WTC11 (cell line): ENCODE data around the gene TPM2. TPM values are rescaled to one million over a fixed set of nuclear protein-coding genes. Genes with fewer than 3 reads are reported as not detected.
A peak's percentile ranks its signal among the peaks of the same experiment; 100 is the strongest.

Experiments used
- CBFB ChIP-seq: sonication (generic); formaldehyde crosslinking; IDR thresholded peaks from 2 replicates; pipeline ENCODE4 v1.8.1; 2022; ENCODE audit warnings: mild to moderate bottlenecking, low read depth, missing genetic modification reagents
- ELF4 ChIP-seq: sonication (generic); formaldehyde crosslinking; IDR thresholded peaks from 2 replicates; pipeline ENCODE4 v1.8.1; 2022; ENCODE audit warnings: low read depth, mild to moderate bottlenecking, moderate library complexity, missing genetic modification reagents
- GTF2I ChIP-seq: fragments of 250-450 bp; sonication (Bioruptor Pico); conservative IDR thresholded peaks from 2 replicates; pipeline ENCODE4 v1.4.0; 2021; ENCODE audit warnings: mild to moderate bottlenecking
- JAZF1 ChIP-seq: fragments of 250-450 bp; sonication (Bioruptor Pico); IDR thresholded peaks from 2 replicates; pipeline ENCODE4 v1.9.0; 2021; ENCODE audit warnings: moderate library complexity, mild to moderate bottlenecking, inconsistent platforms
- SP1 ChIP-seq: sonication (generic); formaldehyde crosslinking; conservative IDR thresholded peaks from 2 replicates; pipeline ENCODE4 v1.8.1; 2022; ENCODE audit warnings: missing genetic modification reagents
- TEAD1 ChIP-seq: sonication (generic); formaldehyde crosslinking; IDR thresholded peaks from 2 replicates; pipeline ENCODE4 v1.8.0; 2022; ENCODE audit warnings: mild to moderate bottlenecking, missing genetic modification reagents
- ZNF232 ChIP-seq: sonication (generic); formaldehyde crosslinking; IDR thresholded peaks from 2 replicates; pipeline ENCODE4 v1.8.0; 2022; ENCODE audit warnings: mild to moderate bottlenecking, missing genetic modification reagents
- ZNF263 ChIP-seq: sonication (generic); formaldehyde crosslinking; IDR thresholded peaks from 2 replicates; pipeline ENCODE4 v1.8.1; 2022; ENCODE audit warnings: low read depth, mild to moderate bottlenecking, moderate library complexity, missing genetic modification reagents
- ZNF416 ChIP-seq: fragments of 250-450 bp; sonication (Bioruptor Pico); IDR thresholded peaks from 2 replicates; pipeline ENCODE4 v1.9.0; 2021; ENCODE audit warnings: mild to moderate bottlenecking, inconsistent platforms
- ZNF671 ChIP-seq: fragments of 250-450 bp; sonication (Bioruptor Pico); IDR thresholded peaks from 2 replicates; pipeline ENCODE4 v1.8.0; 2021; ENCODE audit warnings: mild to moderate bottlenecking
- total RNA-seq: library from RNA; stranded (reverse); gene quantifications from 3 replicates; pipeline ENCODE4 v1.2.3, GENCODE V29; 2021
- TF ChIP-seq, protein P1 (sequence below): sonication (generic); formaldehyde crosslinking; IDR thresholded peaks from 2 replicates; pipeline ENCODE4 v1.8.0; 2022; ENCODE audit warnings: mild to moderate bottlenecking, missing genetic modification reagents
- TF ChIP-seq, protein P2 (sequence below): fragments of 250-450 bp; sonication (Bioruptor Pico); IDR thresholded peaks from 2 replicates; pipeline ENCODE4 v1.9.0; 2021; ENCODE audit warnings: moderate library complexity, mild to moderate bottlenecking, inconsistent platforms, borderline replicate concordance
- TF ChIP-seq, protein P3 (sequence below): sonication (generic); formaldehyde crosslinking; IDR thresholded peaks from 2 replicates; pipeline ENCODE4 v1.8.1; 2022; ENCODE audit warnings: low read depth, missing genetic modification reagents, borderline replicate concordance
- TF ChIP-seq, protein P4 (sequence below): sonication (generic); formaldehyde crosslinking; IDR thresholded peaks from 2 replicates; pipeline ENCODE4 v1.8.1; 2023; ENCODE audit warnings: mild to moderate bottlenecking, moderate library complexity, missing genetic modification reagents
- TF ChIP-seq, protein P5 (sequence below): sonication (generic); formaldehyde crosslinking; IDR thresholded peaks from 2 replicates; pipeline ENCODE4 v1.8.1; 2023; ENCODE audit warnings: mild to moderate bottlenecking, missing genetic modification reagents, borderline replicate concordance
- TF ChIP-seq, protein P6 (sequence below): fragments of 250-450 bp; sonication (Bioruptor Pico); IDR thresholded peaks from 2 replicates; pipeline ENCODE4 v1.9.0; 2021; ENCODE audit warnings: mild to moderate bottlenecking, borderline replicate concordance
- TF ChIP-seq, protein P7 (sequence below): sonication (generic); formaldehyde crosslinking; IDR thresholded peaks from 2 replicates; pipeline ENCODE4 v1.8.1; 2023; ENCODE audit warnings: mild to moderate bottlenecking, missing genetic modification reagents, moderate library complexity
- TF ChIP-seq, protein P8 (sequence below): sonication (generic); formaldehyde crosslinking; IDR thresholded peaks from 2 replicates; pipeline ENCODE4 v1.8.1; 2022; ENCODE audit warnings: missing genetic modification reagents, borderline replicate concordance
- TF ChIP-seq, protein P9 (sequence below): sonication (generic); formaldehyde crosslinking; IDR thresholded peaks from 2 replicates; pipeline ENCODE4 v1.8.0; 2023; ENCODE audit warnings: missing genetic modification reagents

The TPM2 gene
- total RNA-seq, 1 experiment from 2014 or later, result 146 TPM

DNA sequence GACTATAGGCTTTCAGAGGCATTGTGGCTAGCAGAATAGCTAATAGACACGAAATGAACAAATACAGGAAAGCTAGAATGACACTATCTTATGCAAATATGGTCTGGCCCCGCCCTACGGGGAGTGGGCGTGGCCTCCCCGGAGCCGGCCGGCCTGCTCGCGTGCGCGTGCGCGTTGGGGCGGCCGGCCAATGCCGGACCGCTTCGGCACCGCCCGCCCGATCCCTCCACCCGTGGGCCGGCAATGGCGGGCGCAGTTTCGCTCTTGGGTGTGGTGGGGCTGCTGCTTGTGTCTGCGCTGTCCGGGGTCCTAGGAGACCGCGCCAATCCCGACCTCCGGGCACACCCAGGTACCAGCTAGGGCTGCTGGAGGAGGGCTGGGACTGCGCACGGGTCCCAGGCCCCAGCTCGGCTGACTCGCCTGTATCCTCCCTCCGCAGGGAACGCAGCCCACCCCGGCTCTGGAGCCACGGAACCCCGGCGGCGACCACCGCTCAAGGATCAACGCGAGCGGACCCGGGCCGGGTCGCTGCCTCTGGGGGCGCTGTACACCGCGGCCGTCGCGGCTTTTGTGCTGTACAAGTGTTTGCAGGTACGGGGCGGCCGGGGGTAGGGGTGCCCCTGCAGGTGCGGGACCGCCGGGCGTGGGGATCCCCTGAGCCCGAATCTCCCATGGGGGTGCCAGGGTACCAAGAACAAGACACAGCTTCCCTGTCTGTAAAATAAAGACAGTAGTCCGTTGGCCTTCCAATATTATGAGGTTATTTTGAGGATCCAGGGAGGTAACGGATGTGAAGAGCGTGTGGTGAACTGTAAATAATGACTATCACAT lies 31.4 kb downstream of the TPM2 start, which contains the start of gene CCDC107 (continued):
- TF ChIP-seq ZNF671 (CRISPR knock-in tag) (no peak), ELF4 (no peak), JAZF1 (CRISPR knock-in tag) (no peak), ZNF263 (CRISPR knock-in tag) (no peak), ZNF232 (CRISPR knock-in tag) (peak; percentile 79; the same call in 1 of the 2 replicates), SP1 (CRISPR knock-in tag) (0 out of 2 replicates have a peak, but pooled peaks have one; percentile 13), TEAD1 (CRISPR knock-in tag) (0 out of 2 replicates have a peak, but pooled peaks have one; percentile 52), GTF2I (CRISPR knock-in tag) (no peak), CBFB (0 out of 2 replicates have a peak, but pooled peaks have one; percentile 49), ZNF416 (peak; percentile 72; the same call in 1 of the 2 replicates)
- TF ChIP-seq, protein P1, sequence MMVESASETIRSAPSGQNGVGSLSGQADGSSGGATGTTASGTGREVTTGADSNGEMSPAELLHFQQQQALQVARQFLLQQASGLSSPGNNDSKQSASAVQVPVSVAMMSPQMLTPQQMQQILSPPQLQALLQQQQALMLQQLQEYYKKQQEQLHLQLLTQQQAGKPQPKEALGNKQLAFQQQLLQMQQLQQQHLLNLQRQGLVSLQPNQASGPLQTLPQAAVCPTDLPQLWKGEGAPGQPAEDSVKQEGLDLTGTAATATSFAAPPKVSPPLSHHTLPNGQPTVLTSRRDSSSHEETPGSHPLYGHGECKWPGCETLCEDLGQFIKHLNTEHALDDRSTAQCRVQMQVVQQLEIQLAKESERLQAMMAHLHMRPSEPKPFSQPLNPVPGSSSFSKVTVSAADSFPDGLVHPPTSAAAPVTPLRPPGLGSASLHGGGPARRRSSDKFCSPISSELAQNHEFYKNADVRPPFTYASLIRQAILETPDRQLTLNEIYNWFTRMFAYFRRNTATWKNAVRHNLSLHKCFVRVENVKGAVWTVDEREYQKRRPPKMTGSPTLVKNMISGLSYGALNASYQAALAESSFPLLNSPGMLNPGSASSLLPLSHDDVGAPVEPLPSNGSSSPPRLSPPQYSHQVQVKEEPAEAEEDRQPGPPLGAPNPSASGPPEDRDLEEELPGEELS (CRISPR knock-in tag), result peak; percentile 67; the same call in 1 of the 2 replicates
- TF ChIP-seq, protein P2, sequence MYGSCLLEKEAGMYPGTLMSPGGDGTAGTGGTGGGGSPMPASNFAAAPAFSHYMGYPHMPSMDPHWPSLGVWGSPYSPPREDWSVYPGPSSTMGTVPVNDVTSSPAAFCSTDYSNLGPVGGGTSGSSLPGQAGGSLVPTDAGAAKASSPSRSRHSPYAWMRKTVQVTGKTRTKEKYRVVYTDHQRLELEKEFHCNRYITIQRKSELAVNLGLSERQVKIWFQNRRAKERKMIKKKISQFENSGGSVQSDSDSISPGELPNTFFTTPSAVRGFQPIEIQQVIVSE (CRISPR knock-in tag), result no peak
- TF ChIP-seq, protein P3, sequence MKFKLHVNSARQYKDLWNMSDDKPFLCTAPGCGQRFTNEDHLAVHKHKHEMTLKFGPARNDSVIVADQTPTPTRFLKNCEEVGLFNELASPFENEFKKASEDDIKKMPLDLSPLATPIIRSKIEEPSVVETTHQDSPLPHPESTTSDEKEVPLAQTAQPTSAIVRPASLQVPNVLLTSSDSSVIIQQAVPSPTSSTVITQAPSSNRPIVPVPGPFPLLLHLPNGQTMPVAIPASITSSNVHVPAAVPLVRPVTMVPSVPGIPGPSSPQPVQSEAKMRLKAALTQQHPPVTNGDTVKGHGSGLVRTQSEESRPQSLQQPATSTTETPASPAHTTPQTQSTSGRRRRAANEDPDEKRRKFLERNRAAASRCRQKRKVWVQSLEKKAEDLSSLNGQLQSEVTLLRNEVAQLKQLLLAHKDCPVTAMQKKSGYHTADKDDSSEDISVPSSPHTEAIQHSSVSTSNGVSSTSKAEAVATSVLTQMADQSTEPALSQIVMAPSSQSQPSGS (CRISPR knock-in tag), result no peak
- TF ChIP-seq, protein P4, sequence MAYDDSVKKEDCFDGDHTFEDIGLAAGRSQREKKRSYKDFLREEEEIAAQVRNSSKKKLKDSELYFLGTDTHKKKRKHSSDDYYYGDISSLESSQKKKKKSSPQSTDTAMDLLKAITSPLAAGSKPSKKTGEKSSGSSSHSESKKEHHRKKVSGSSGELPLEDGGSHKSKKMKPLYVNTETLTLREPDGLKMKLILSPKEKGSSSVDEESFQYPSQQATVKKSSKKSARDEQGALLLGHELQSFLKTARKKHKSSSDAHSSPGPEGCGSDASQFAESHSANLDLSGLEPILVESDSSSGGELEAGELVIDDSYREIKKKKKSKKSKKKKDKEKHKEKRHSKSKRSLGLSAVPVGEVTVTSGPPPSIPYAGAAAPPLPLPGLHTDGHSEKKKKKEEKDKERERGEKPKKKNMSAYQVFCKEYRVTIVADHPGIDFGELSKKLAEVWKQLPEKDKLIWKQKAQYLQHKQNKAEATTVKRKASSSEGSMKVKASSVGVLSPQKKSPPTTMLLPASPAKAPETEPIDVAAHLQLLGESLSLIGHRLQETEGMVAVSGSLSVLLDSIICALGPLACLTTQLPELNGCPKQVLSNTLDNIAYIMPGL (CRISPR knock-in tag), result peak; percentile 99
- TF ChIP-seq, protein P5, sequence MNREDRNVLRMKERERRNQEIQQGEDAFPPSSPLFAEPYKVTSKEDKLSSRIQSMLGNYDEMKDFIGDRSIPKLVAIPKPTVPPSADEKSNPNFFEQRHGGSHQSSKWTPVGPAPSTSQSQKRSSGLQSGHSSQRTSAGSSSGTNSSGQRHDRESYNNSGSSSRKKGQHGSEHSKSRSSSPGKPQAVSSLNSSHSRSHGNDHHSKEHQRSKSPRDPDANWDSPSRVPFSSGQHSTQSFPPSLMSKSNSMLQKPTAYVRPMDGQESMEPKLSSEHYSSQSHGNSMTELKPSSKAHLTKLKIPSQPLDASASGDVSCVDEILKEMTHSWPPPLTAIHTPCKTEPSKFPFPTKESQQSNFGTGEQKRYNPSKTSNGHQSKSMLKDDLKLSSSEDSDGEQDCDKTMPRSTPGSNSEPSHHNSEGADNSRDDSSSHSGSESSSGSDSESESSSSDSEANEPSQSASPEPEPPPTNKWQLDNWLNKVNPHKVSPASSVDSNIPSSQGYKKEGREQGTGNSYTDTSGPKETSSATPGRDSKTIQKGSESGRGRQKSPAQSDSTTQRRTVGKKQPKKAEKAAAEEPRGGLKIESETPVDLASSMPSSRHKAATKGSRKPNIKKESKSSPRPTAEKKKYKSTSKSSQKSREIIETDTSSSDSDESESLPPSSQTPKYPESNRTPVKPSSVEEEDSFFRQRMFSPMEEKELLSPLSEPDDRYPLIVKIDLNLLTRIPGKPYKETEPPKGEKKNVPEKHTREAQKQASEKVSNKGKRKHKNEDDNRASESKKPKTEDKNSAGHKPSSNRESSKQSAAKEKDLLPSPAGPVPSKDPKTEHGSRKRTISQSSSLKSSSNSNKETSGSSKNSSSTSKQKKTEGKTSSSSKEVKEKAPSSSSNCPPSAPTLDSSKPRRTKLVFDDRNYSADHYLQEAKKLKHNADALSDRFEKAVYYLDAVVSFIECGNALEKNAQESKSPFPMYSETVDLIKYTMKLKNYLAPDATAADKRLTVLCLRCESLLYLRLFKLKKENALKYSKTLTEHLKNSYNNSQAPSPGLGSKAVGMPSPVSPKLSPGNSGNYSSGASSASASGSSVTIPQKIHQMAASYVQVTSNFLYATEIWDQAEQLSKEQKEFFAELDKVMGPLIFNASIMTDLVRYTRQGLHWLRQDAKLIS (CRISPR knock-in tag), result no peak
- TF ChIP-seq, protein P6, sequence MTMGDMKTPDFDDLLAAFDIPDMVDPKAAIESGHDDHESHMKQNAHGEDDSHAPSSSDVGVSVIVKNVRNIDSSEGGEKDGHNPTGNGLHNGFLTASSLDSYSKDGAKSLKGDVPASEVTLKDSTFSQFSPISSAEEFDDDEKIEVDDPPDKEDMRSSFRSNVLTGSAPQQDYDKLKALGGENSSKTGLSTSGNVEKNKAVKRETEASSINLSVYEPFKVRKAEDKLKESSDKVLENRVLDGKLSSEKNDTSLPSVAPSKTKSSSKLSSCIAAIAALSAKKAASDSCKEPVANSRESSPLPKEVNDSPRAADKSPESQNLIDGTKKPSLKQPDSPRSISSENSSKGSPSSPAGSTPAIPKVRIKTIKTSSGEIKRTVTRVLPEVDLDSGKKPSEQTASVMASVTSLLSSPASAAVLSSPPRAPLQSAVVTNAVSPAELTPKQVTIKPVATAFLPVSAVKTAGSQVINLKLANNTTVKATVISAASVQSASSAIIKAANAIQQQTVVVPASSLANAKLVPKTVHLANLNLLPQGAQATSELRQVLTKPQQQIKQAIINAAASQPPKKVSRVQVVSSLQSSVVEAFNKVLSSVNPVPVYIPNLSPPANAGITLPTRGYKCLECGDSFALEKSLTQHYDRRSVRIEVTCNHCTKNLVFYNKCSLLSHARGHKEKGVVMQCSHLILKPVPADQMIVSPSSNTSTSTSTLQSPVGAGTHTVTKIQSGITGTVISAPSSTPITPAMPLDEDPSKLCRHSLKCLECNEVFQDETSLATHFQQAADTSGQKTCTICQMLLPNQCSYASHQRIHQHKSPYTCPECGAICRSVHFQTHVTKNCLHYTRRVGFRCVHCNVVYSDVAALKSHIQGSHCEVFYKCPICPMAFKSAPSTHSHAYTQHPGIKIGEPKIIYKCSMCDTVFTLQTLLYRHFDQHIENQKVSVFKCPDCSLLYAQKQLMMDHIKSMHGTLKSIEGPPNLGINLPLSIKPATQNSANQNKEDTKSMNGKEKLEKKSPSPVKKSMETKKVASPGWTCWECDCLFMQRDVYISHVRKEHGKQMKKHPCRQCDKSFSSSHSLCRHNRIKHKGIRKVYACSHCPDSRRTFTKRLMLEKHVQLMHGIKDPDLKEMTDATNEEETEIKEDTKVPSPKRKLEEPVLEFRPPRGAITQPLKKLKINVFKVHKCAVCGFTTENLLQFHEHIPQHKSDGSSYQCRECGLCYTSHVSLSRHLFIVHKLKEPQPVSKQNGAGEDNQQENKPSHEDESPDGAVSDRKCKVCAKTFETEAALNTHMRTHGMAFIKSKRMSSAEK (CRISPR knock-in tag), result no peak
- TF ChIP-seq, protein P7, sequence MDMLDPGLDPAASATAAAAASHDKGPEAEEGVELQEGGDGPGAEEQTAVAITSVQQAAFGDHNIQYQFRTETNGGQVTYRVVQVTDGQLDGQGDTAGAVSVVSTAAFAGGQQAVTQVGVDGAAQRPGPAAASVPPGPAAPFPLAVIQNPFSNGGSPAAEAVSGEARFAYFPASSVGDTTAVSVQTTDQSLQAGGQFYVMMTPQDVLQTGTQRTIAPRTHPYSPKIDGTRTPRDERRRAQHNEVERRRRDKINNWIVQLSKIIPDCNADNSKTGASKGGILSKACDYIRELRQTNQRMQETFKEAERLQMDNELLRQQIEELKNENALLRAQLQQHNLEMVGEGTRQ, result no peak
- TF ChIP-seq, protein P8, sequence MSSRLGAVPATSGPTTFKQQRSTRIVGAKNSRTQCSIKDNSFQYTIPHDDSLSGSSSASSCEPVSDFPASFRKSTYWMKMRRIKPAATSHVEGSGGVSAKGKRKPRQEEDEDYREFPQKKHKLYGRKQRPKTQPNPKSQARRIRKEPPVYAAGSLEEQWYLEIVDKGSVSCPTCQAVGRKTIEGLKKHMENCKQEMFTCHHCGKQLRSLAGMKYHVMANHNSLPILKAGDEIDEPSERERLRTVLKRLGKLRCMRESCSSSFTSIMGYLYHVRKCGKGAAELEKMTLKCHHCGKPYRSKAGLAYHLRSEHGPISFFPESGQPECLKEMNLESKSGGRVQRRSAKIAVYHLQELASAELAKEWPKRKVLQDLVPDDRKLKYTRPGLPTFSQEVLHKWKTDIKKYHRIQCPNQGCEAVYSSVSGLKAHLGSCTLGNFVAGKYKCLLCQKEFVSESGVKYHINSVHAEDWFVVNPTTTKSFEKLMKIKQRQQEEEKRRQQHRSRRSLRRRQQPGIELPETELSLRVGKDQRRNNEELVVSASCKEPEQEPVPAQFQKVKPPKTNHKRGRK (CRISPR knock-in tag), result no peak
- TF ChIP-seq, protein P9, sequence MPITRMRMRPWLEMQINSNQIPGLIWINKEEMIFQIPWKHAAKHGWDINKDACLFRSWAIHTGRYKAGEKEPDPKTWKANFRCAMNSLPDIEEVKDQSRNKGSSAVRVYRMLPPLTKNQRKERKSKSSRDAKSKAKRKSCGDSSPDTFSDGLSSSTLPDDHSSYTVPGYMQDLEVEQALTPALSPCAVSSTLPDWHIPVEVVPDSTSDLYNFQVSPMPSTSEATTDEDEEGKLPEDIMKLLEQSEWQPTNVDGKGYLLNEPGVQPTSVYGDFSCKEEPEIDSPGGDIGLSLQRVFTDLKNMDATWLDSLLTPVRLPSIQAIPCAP (CRISPR knock-in tag), result peak; percentile 75; the same call in 1 of the 2 replicates
